Endometrial microvascular endothelial cells (primary cell): ENCODE results near the gene ATAD3B. TPM values are rescaled to one million over a fixed set of nuclear protein-coding genes. Genes with fewer than 3 reads are reported as not detected.
"Not testable (repeated sequence)": the region's sequence is repeated elsewhere in the genome, so short reads cannot be mapped to it uniquely, and the experiment has no call there.

Experiments used
- in situ Hi-C: cut with HindIII; loops from 2 replicates; pipeline ENCODE4 v1.10.0; 2017; ENCODE audit warnings: low sequenced_read_pairs, low pct_unique_long_range_greater_than_20kb; ENCODE audit errors: inconsistent ontology term
- total RNA-seq: library from RNA; depleted of rRNA; stranded (reverse); fragments of >200 nt; gene quantifications from one replicate; pipeline ENCODE4 v1.2.3, GENCODE V29; 2015; ENCODE audit errors: inconsistent ontology term

Gene ATAD3B
- total RNA-seq, 1 donor from 2014 or later = 34.4 TPM

GRCh38 chr1:1494311-1494710, 22.7 kb downstream of the ATAD3B start:
- in situ Hi-C loops = not testable (repeated sequence)

- in situ Hi-C loops = not testable (repeated sequence)
These were observed 24.0 kb downstream of the ATAD3B start for GRCh38 chr1:1495461-1495975.

- in situ Hi-C loops = not testable (repeated sequence)
These were observed 33.3 kb downstream of the ATAD3B start for GRCh38 chr1:1504777-1505365.

GRCh38 chr1:1505366-1505798, 33.8 kb downstream of the ATAD3B start:
- in situ Hi-C loops = not testable (repeated sequence)

GRCh38 chr1:1505801-1506200, 34.2 kb downstream of the ATAD3B start:
- in situ Hi-C loops = not testable (repeated sequence)

- in situ Hi-C loops = no loop called here
These were observed 35.7 kb downstream of the ATAD3B start for GRCh38 chr1:1507305-1507704.

GRCh38 chr1:1508775-1509464, 37.4 kb downstream of the ATAD3B start:
- in situ Hi-C loops = not testable (repeated sequence)

- in situ Hi-C loops = not testable (repeated sequence)
These were observed 37.9 kb downstream of the ATAD3B start for GRCh38 chr1:1509465-1509850.

GRCh38 chr1:1510912-1511532, 39.5 kb downstream of the ATAD3B start:
- in situ Hi-C loops = no loop called here

- in situ Hi-C loops = no loop called here
These were observed 40.1 kb downstream of the ATAD3B start, which contains the start of gene ATAD3A for GRCh38 chr1:1511533-1512285. ATAD3A (plus strand) TSS chr1:1512162; CDS start chr1:1512269, 107 bp downstream.

GRCh38 chr1:1512425-1512824, 40.9 kb downstream of the ATAD3B start:
- in situ Hi-C loops = not testable (repeated sequence)

- in situ Hi-C loops = not testable (repeated sequence)
These were observed 42.1 kb downstream of the ATAD3B start for GRCh38 chr1:1513675-1514074.

GRCh38 chr1:1514376-1514775, 42.8 kb downstream of the ATAD3B start:
- in situ Hi-C loops = not testable (repeated sequence)

GRCh38 chr1:1516923-1517322, 45.4 kb downstream of the ATAD3B start:
- in situ Hi-C loops = not testable (repeated sequence)

- in situ Hi-C loops = no loop called here
These were observed 46.5 kb downstream of the ATAD3B start for GRCh38 chr1:1517973-1518620.

GRCh38 chr1:1518621-1519007, 47.0 kb downstream of the ATAD3B start:
- in situ Hi-C loops = not testable (repeated sequence)

- in situ Hi-C loops = not testable (repeated sequence)
These were observed 48.4 kb downstream of the ATAD3B start for GRCh38 chr1:1519805-1520505.

GRCh38 chr1:1521331-1521730, 49.8 kb downstream of the ATAD3B start:
- in situ Hi-C loops = no loop called here
